Gastroesophageal sphincter (tissue), 3 donors: ENCODE data around the gene RUFY3.

Source experiments
- EP300 ChIP-seq: sonication (generic); formaldehyde crosslinking; IDR thresholded peaks from one replicate; pipeline ENCODE4 v1.6.1; 2017; ENCODE audit warnings: antibody characterized with exemption, mild to moderate bottlenecking
- POLR2A ChIP-seq, 2 donors: fragments of 450-650 bp; IDR thresholded peaks; one replicate each; pipeline ENCODE4 v1.6.1; 2017; ENCODE audit warnings: antibody characterized with exemption in 2 of 2, mild to moderate bottlenecking in 2 of 2, moderate library complexity in 1 of 2
- TF ChIP-seq, protein P1 (sequence below), 4 experiments: fragments of 200-600 bp in 2 of 4; fragments of 450-650 bp in 2 of 4; sonication (generic) in 1 of 4; IDR thresholded peaks; one replicate each; pipeline ENCODE4 v1.5.1; 2017 to 2019; ENCODE audit warnings: antibody characterized with exemption in 4 of 4, mild to moderate bottlenecking in 2 of 4, moderate library complexity in 2 of 4

- TF ChIP-seq POLR2A (IDR thresholded peaks at IDR 0.05) (no peak), EP300 (no peak)
- TF ChIP-seq, protein P1, sequence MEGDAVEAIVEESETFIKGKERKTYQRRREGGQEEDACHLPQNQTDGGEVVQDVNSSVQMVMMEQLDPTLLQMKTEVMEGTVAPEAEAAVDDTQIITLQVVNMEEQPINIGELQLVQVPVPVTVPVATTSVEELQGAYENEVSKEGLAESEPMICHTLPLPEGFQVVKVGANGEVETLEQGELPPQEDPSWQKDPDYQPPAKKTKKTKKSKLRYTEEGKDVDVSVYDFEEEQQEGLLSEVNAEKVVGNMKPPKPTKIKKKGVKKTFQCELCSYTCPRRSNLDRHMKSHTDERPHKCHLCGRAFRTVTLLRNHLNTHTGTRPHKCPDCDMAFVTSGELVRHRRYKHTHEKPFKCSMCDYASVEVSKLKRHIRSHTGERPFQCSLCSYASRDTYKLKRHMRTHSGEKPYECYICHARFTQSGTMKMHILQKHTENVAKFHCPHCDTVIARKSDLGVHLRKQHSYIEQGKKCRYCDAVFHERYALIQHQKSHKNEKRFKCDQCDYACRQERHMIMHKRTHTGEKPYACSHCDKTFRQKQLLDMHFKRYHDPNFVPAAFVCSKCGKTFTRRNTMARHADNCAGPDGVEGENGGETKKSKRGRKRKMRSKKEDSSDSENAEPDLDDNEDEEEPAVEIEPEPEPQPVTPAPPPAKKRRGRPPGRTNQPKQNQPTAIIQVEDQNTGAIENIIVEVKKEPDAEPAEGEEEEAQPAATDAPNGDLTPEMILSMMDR (IDR thresholded peaks at IDR 0.05), result no peak
These were observed 114.3 kb downstream of the RUFY3 start for GRCh38 chr4:70836081-70836480.
